Hematopoietic multipotent progenitor cell treated with erythropoietin and hydrocortisone succinate and interleukin-3 and kit ligand, for 15 days (in vitro differentiated cells): Measurements from ENCODE around the gene KCNK18.

ENCODE experiments used
- DNase-seq: peaks from one replicate; pipeline ENCODE4 v3.0.0-alpha.2; 2015; ENCODE audit warnings: low spot score

KCNK18 gene

GRCh38 chr10:117254774-117255735, 57.8 kb downstream of the KCNK18 start:
- DNase-seq: no peak

DNA sequence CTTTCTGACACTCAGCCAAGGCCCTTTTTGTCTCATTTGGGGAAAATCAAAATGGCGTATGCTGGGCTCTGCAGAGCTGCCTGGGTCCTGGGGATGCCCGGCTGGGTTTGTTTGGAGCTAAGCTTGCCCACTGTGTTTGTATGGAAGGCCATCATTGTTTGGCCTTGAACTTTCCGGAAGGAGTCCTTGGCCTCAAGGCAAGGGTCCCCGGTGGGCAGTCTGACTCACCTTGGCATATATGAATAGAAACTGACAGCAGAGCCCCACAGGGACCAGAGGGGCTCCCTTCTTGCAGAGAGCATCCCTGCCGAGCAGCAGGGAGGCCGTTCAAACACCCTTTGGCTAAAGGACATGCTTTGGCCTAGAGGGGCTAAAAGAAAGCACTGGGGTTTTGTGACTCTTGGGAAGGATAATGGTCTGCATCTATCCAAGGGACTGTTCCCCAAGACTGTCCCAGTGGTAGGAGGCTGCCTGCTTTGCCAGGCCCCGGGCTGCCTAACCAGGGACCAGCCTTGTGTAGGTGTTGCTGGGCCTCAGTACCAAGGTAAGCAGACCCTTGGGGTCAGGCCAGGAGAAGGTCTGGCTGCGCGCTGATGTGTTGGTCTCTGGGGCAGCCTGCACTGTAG, 58.7 kb downstream of the KCNK18 start:
- DNase-seq: no peak

- DNase-seq: no peak
Measured at GRCh38 chr10:117256910-117257309, 59.6 kb downstream of the KCNK18 start.

- DNase-seq: no peak
Measured at GRCh38 chr10:117257721-117258120, 60.4 kb downstream of the KCNK18 start.

GRCh38 chr10:117259279-117259678, 62.0 kb downstream of the KCNK18 start:
- DNase-seq: no peak
